Measurements from ENCODE around the gene TMIGD1.
"Not testable (repeated sequence)": the region's sequence is repeated elsewhere in the genome, so short reads cannot be mapped to it uniquely, and the experiment has no call there.

The TMIGD1 gene

DNA sequence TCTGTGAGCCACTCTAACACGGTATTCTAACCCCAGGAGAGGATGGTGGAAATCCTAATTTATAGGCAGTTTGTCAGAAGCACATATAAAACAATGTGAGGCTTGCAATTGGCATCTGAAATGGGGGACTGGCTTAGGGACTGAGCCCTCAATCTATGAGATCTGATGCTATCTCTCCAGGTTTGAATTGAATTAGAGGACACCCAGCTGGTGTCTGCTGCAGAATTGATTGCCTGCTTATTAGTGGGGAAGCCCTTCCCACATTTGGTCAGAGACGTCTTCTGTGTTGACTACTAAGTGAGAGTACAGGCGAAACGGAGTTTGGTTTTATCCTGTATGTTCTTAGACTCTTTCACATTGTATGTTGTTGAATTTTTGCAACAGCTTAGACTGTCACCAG lies 13.6 kb upstream of the TMIGD1 start:
- peaks cover 4% of the 10 kb centered on the region for H3K4me1 ChIP-seq (ENCODE audit: insufficient read depth, insufficient read length)
- H3K36me3 ChIP-seq (ENCODE audit: insufficient read depth, insufficient read length, low read length): no peaks in the 10 kb centered on the region
- TF ChIP-seq ZNF274 (IDR thresholded peaks at IDR 0.05; ENCODE audit: low read depth, low read length): no peak
- TF ChIP-seq SUZ12 (IDR thresholded peaks at IDR 0.05; ENCODE audit: extremely low read depth, insufficient read depth, insufficient read length): no peak
- TF ChIP-seq YY1 (IDR thresholded peaks at IDR 0.05; ENCODE audit: insufficient read depth, insufficient read length): no peak
- DNase-seq (ENCODE audit: low read depth, low spot score): no peak
- no peak overlapping the region for H3K4me3 ChIP-seq (ENCODE audit: insufficient read length, low read depth)
- no peaks in the 10 kb centered on the region for H3K9me3 ChIP-seq (ENCODE audit: insufficient read depth, low read length)
- no peak overlapping the region for H3K9ac ChIP-seq (ENCODE audit: insufficient read length, low read depth)
- no peaks in the 10 kb centered on the region for H3K27me3 ChIP-seq (ENCODE audit: insufficient read depth, insufficient read length)

- DNase-seq (ENCODE audit: low read depth, low spot score): no peak
- peaks cover 7% of the 10 kb centered on the region for H3K4me1 ChIP-seq (ENCODE audit: insufficient read depth, insufficient read length)
- peaks cover 4% of the 10 kb centered on the region for H3K27me3 ChIP-seq (ENCODE audit: insufficient read depth, insufficient read length)
- H3K36me3 ChIP-seq (ENCODE audit: insufficient read depth, insufficient read length, low read length): no peaks in the 10 kb centered on the region
- no peak overlapping the region for H3K4me3 ChIP-seq (ENCODE audit: insufficient read length, low read depth)
- TF ChIP-seq YY1 (IDR thresholded peaks at IDR 0.05; ENCODE audit: insufficient read depth, insufficient read length) (no peak), ZNF274 (IDR thresholded peaks at IDR 0.05; ENCODE audit: low read depth, low read length) (no peak), SUZ12 (IDR thresholded peaks at IDR 0.05; ENCODE audit: extremely low read depth, insufficient read depth, insufficient read length) (no peak)
- H3K9me3 ChIP-seq (ENCODE audit: insufficient read depth, low read length): no peaks in the 10 kb centered on the region
- no peak overlapping the region for H3K9ac ChIP-seq (ENCODE audit: insufficient read length, low read depth)
These were observed 12.5 kb upstream of the TMIGD1 start for GRCh38 chr17:30346221-30346795.

DNA sequence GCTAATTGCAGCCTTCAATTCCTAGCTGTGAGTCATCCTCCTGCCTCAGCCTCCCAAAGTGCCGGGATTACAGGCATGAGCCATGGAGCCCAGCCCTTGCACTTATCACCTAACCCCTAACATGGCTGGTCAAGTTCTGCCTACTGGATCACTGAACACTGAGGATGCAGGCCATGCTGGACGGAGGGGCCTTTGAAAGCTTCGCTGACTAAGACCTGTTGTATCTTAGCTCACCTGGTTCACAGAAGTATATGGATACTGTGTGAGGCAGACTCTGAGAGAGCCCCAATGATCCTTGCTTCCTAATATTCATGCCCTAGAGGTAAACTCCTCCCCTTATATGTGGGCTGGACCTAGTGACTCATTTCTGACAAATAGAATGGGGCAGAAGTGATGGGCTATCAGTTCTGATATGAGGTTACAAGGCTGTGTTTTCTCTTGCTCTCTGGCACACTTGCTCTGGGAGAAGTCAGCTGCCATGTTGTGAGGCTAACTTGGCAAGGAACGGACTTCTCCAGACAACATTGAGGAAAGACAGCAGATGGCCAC lies 11.7 kb upstream of the TMIGD1 start:
- Histone ChIP-seq H3K36me3 (ENCODE audit: insufficient read depth, insufficient read length, low read length) (no peaks in the 10 kb centered on the region), H3K4me3 (ENCODE audit: insufficient read length, low read depth) (no peak overlapping the region), H3K9ac (ENCODE audit: insufficient read length, low read depth) (no peak overlapping the region), H3K27me3 (ENCODE audit: insufficient read depth, insufficient read length) (peaks cover 4% of the 10 kb centered on the region), H3K4me1 (ENCODE audit: insufficient read depth, insufficient read length) (peaks cover 7% of the 10 kb centered on the region), H3K9me3 (ENCODE audit: insufficient read depth, low read length) (no peaks in the 10 kb centered on the region)
- TF ChIP-seq SUZ12 (IDR thresholded peaks at IDR 0.05; ENCODE audit: extremely low read depth, insufficient read depth, insufficient read length) (no peak), YY1 (IDR thresholded peaks at IDR 0.05; ENCODE audit: insufficient read depth, insufficient read length) (no peak), ZNF274 (IDR thresholded peaks at IDR 0.05; ENCODE audit: low read depth, low read length) (no peak)
- DNase-seq (ENCODE audit: low read depth, low spot score): no peak

- Histone ChIP-seq H3K4me3 (ENCODE audit: insufficient read length, low read depth) (no peak overlapping the region), H3K9ac (ENCODE audit: insufficient read length, low read depth) (no peak overlapping the region), H3K36me3 (ENCODE audit: insufficient read depth, insufficient read length, low read length) (no peaks in the 10 kb centered on the region), H3K27me3 (ENCODE audit: insufficient read depth, insufficient read length) (peaks cover 4% of the 10 kb centered on the region), H3K4me1 (ENCODE audit: insufficient read depth, insufficient read length) (peaks cover 7% of the 10 kb centered on the region), H3K9me3 (ENCODE audit: insufficient read depth, low read length) (no peaks in the 10 kb centered on the region)
- no peak for DNase-seq (ENCODE audit: low read depth, low spot score)
- no peak for TF ChIP-seq YY1 (IDR thresholded peaks at IDR 0.05; ENCODE audit: insufficient read depth, insufficient read length)
- TF ChIP-seq ZNF274 (IDR thresholded peaks at IDR 0.05; ENCODE audit: low read depth, low read length): no peak
- no peak for TF ChIP-seq SUZ12 (IDR thresholded peaks at IDR 0.05; ENCODE audit: extremely low read depth, insufficient read depth, insufficient read length)
These were observed 11.2 kb upstream of the TMIGD1 start for GRCh38 chr17:30345089-30345433.

DNA sequence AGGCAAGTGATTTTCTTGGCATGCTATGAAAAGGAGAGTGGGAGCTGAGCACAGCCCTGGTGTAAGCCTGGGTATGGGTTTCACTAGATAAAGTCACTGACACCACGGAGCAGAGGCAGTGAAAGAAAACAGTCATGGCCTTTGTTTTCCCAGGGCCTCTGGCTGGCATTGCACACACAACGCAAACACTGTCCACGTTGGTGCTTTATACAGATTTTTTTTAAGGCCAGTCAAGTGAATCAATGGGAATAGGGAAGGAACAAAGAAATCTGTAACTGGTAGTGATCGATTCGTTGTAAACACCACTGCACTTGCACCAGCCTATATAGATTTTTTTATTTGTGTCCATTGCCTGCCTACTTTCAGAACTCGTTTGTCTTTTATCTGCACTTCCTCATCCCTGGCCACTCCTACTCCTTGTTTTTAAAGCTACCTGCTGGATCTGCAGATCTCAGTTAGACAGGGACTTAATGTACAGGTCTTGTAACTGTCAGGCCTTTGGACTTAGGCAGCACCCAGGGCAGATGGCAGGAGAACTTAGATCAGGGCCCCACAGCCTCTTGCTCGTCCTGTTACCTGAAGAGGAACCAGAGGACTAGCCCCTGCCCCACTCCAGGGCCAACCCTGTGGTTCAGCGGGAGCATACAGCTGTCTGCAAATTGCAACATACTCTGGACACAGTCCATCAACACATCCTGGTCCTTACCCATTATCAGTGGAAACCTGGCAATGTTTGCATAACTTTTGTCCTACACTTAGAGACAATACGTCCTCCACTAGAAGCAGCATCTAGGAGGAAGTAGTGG lies 10.6 kb upstream of the TMIGD1 start:
- no peak overlapping the region for H3K4me3 ChIP-seq (ENCODE audit: insufficient read length, low read depth)
- TF ChIP-seq ZNF274 (IDR thresholded peaks at IDR 0.05; ENCODE audit: low read depth, low read length): no peak
- TF ChIP-seq YY1 (IDR thresholded peaks at IDR 0.05; ENCODE audit: insufficient read depth, insufficient read length): no peak
- no peak for TF ChIP-seq SUZ12 (IDR thresholded peaks at IDR 0.05; ENCODE audit: extremely low read depth, insufficient read depth, insufficient read length)
- no peak for DNase-seq (ENCODE audit: low read depth, low spot score)

GRCh38 chr17:30343796-30344195 lies 9.9 kb upstream of the TMIGD1 start:
- H3K36me3 ChIP-seq (ENCODE audit: insufficient read depth, insufficient read length, low read length): no peaks in the 10 kb centered on the region
- TF ChIP-seq YY1 (IDR thresholded peaks at IDR 0.05; ENCODE audit: insufficient read depth, insufficient read length) (no peak), ZNF274 (IDR thresholded peaks at IDR 0.05; ENCODE audit: low read depth, low read length) (no peak), SUZ12 (IDR thresholded peaks at IDR 0.05; ENCODE audit: extremely low read depth, insufficient read depth, insufficient read length) (no peak)
- peaks cover 4% of the 10 kb centered on the region for H3K27me3 ChIP-seq (ENCODE audit: insufficient read depth, insufficient read length)
- H3K9ac ChIP-seq (ENCODE audit: insufficient read length, low read depth): no peak overlapping the region
- no peaks in the 10 kb centered on the region for H3K9me3 ChIP-seq (ENCODE audit: insufficient read depth, low read length)
- H3K4me3 ChIP-seq (ENCODE audit: insufficient read length, low read depth): no peak overlapping the region
- DNase-seq (ENCODE audit: low read depth, low spot score): no peak
- peaks cover 7% of the 10 kb centered on the region for H3K4me1 ChIP-seq (ENCODE audit: insufficient read depth, insufficient read length)

More for the DNA sequence above, 10.6 kb upstream of the TMIGD1 start:
- Histone ChIP-seq H3K9me3 (ENCODE audit: insufficient read depth, low read length) (no peaks in the 10 kb centered on the region), H3K27me3 (ENCODE audit: insufficient read depth, insufficient read length) (peaks cover 4% of the 10 kb centered on the region), H3K36me3 (ENCODE audit: insufficient read depth, insufficient read length, low read length) (no peaks in the 10 kb centered on the region), H3K4me1 (ENCODE audit: insufficient read depth, insufficient read length) (peaks cover 7% of the 10 kb centered on the region), H3K9ac (ENCODE audit: insufficient read length, low read depth) (no peak overlapping the region)

DNA sequence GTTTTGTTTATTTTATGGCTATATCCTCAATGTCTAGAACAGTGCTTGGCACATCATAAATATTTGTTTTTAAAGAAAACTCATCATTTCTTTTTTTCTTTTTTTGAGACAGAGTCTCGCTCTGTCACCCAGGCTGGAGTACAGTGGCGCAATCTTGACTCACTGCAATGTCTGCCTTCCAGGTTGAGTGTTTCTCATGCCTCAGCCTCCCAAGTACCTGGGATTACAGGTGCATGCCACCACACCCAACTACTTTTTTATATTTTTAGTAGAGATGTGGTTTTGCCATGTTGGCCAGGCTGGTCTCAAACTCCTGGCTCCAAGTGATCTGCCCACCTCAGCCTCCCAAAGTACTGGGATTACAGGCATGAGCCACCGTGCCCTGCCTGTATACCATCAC lies 9.4 kb upstream of the TMIGD1 start:
- not testable (repeated sequence) for H3K4me3 ChIP-seq (ENCODE audit: insufficient read length, low read depth); DNase-seq (ENCODE audit: low read depth, low spot score); H3K36me3 ChIP-seq (ENCODE audit: insufficient read depth, insufficient read length, low read length); H3K27me3 ChIP-seq (ENCODE audit: insufficient read depth, insufficient read length); H3K9ac ChIP-seq (ENCODE audit: insufficient read length, low read depth); H3K9me3 ChIP-seq (ENCODE audit: insufficient read depth, low read length); H3K4me1 ChIP-seq (ENCODE audit: insufficient read depth, insufficient read length)
